Gastroesophageal sphincter (tissue), 4 donors: ENCODE measurements around the gene NADK2. TPM values are rescaled to one million over a fixed set of nuclear protein-coding genes. Genes with fewer than 3 reads are reported as not detected.

Source experiments
- ATAC-seq: fragments of 150-250 bp; one replicate; pipeline ENCODE4 v1.9.1; 2016; ENCODE audit warnings: mild to moderate bottlenecking, moderate library complexity
- H3K27ac ChIP-seq, 4 donors: fragments of 200-600 bp; sonication (generic) in 3 of 4; 1 replicate in 3 of 4; 2 replicates in 1 of 4; pipeline ENCODE4 v1.5.1; 2016 to 2019
- H3K27me3 ChIP-seq: fragments of 200-600 bp; sonication (generic); one replicate; pipeline ENCODE4 v1.5.1; 2019
- H3K36me3 ChIP-seq, 2 donors: fragments of 200-600 bp; sonication (generic); one replicate each; pipeline ENCODE4 v1.5.1; 2019; ENCODE audit warnings: control low read depth in 1 of 2
- H3K4me1 ChIP-seq, 3 donors: fragments of 200-600 bp; sonication (generic); 1 replicate in 2 of 3; 2 replicates in 1 of 3; pipeline ENCODE4 v1.5.1; 2016 to 2019; ENCODE audit warnings: control low read depth in 2 of 3
- H3K4me3 ChIP-seq, 2 donors: fragments of 200-600 bp; sonication (generic); one replicate each; pipeline ENCODE4 v1.5.1; 2019; ENCODE audit warnings: mild to moderate bottlenecking in 1 of 2, moderate library complexity in 1 of 2
- H3K9me3 ChIP-seq, 3 donors: fragments of 200-600 bp; sonication (generic); one replicate each; pipeline ENCODE4 v1.5.1; 2017 to 2019; ENCODE audit warnings: control low read depth in 2 of 3
- CTCF ChIP-seq, 4 experiments: fragments of 200-600 bp in 2 of 4; fragments of 450-650 bp in 2 of 4; sonication (generic) in 1 of 4; IDR thresholded peaks; one replicate each; pipeline ENCODE4 v1.5.1; 2017 to 2019; ENCODE audit warnings: antibody characterized with exemption in 4 of 4, mild to moderate bottlenecking in 2 of 4, moderate library complexity in 2 of 4
- EP300 ChIP-seq: sonication (generic); formaldehyde crosslinking; IDR thresholded peaks from one replicate; pipeline ENCODE4 v1.6.1; 2017; ENCODE audit warnings: antibody characterized with exemption, mild to moderate bottlenecking
- POLR2A ChIP-seq, 2 donors: fragments of 450-650 bp; IDR thresholded peaks; one replicate each; pipeline ENCODE4 v1.6.1; 2017; ENCODE audit warnings: antibody characterized with exemption in 2 of 2, mild to moderate bottlenecking in 2 of 2, moderate library complexity in 1 of 2
- POLR2AphosphoS5 ChIP-seq: sonication (generic); formaldehyde crosslinking; IDR thresholded peaks from one replicate; pipeline ENCODE4 v1.6.1; 2017; ENCODE audit warnings: antibody characterized with exemption
- WGBS, 2 donors: methylation state at CpG; one replicate each; pipeline ENCODE4 v1.1.5; 2018; ENCODE audit warnings: low coverage in 1 of 2; 5-methylcytosine and 5-hydroxymethylcytosine counted together
- total RNA-seq, 4 donors: library from RNA; depleted of rRNA; stranded (reverse); fragments of >200 nt; gene quantifications; one replicate each; pipeline ENCODE4 v1.1.0, GENCODE V29; 2016

The NADK2 gene
- total RNA-seq, 4 donors from 2014 or later = 43.5 to 90.6 (median 60.9) TPM

- H3K27ac ChIP-seq = no peak overlapping the region
- no peak for ATAC-seq
- 52 to 62% methylated on average over 3 to 4 of the region's 4 CpGs for WGBS, 2 donors
- no peak overlapping the region for H3K4me3 ChIP-seq
- no peaks in the 10 kb centered on the region for H3K27me3 ChIP-seq
- TF ChIP-seq CTCF (IDR thresholded peaks at IDR 0.05) (no peak), POLR2A (IDR thresholded peaks at IDR 0.05) (no peak), EP300 (no peak), POLR2AphosphoS5 (no peak)
- H3K9me3 ChIP-seq = no peaks in the 10 kb centered on the region
- H3K36me3 ChIP-seq = peaks cover 3 to 77% of the 10 kb centered on the region in 2 donors
- H3K4me1 ChIP-seq = no peaks in the 10 kb centered on the region
Observed at GRCh38 chr5:36179950-36180349, 61.8 kb downstream of the NADK2 start.

- peaks cover 3 to 79% of the 10 kb centered on the region in 2 donors for H3K36me3 ChIP-seq
- no peak overlapping the region for H3K4me3 ChIP-seq
- WGBS, 2 donors = 80 to 82% methylated on average over 3 of the region's 3 CpGs
- no peak overlapping the region for H3K27ac ChIP-seq
- TF ChIP-seq EP300 (no peak), POLR2A (IDR thresholded peaks at IDR 0.05) (no peak), CTCF (IDR thresholded peaks at IDR 0.05) (no peak), POLR2AphosphoS5 (no peak)
- H3K4me1 ChIP-seq = peaks cover 0 to 3% (median 0%) of the 10 kb centered on the region in 3 donors
- ATAC-seq = no peak
- no peaks in the 10 kb centered on the region for H3K27me3 ChIP-seq
- no peaks in the 10 kb centered on the region for H3K9me3 ChIP-seq
Observed at GRCh38 chr5:36178524-36178890, 63.2 kb downstream of the NADK2 start.

GRCh38 chr5:36177715-36178523, 63.8 kb downstream of the NADK2 start:
- H3K4me1 ChIP-seq = peaks cover 0 to 8% (median 0%) of the 10 kb centered on the region in 3 donors
- TF ChIP-seq EP300 (no peak), CTCF (IDR thresholded peaks at IDR 0.05) (peak; percentile 54 to 68 (median 59))
- 32 to 51% methylated on average over 2 of the region's 2 CpGs for WGBS, 2 donors
- no peaks in the 10 kb centered on the region for H3K9me3 ChIP-seq
- no peak overlapping the region for H3K27ac ChIP-seq
- peaks cover 3 to 84% of the 10 kb centered on the region in 2 donors for H3K36me3 ChIP-seq
- no peak overlapping the region for H3K4me3 ChIP-seq
- H3K27me3 ChIP-seq = no peaks in the 10 kb centered on the region
- peak; percentile 51 for ATAC-seq

GRCh38 chr5:36177154-36177553, 64.6 kb downstream of the NADK2 start:
- H3K4me1 ChIP-seq = peaks cover 0 to 8% (median 0%) of the 10 kb centered on the region in 3 donors
- no peak overlapping the region for H3K27ac ChIP-seq
- H3K9me3 ChIP-seq = no peaks in the 10 kb centered on the region
- TF ChIP-seq EP300 = no peak
- TF ChIP-seq POLR2AphosphoS5 = no peak
- H3K4me3 ChIP-seq = no peak overlapping the region
- H3K36me3 ChIP-seq = peaks cover 3 to 84% of the 10 kb centered on the region in 2 donors
- ATAC-seq = no peak
- WGBS, 2 donors = 76 to 93% methylated on average over 2 of the region's 2 CpGs
- no peaks in the 10 kb centered on the region for H3K27me3 ChIP-seq

GRCh38 chr5:36175043-36175442, 66.7 kb downstream of the NADK2 start:
- Histone ChIP-seq H3K4me1 (peaks cover 0 to 8% (median 0%) of the 10 kb centered on the region in 3 donors), H3K27ac (no peak overlapping the region), H3K9me3 (no peaks in the 10 kb centered on the region), H3K4me3 (no peak overlapping the region), H3K27me3 (no peaks in the 10 kb centered on the region), H3K36me3 (peaks cover 15 to 85% of the 10 kb centered on the region in 2 donors)
- ATAC-seq = no peak
- 77 to 88% methylated on average over 5 of the region's 5 CpGs for WGBS, 2 donors
- TF ChIP-seq CTCF (IDR thresholded peaks at IDR 0.05) (no peak), EP300 (no peak), POLR2A (IDR thresholded peaks at IDR 0.05) (no peak), POLR2AphosphoS5 (no peak)
